Measurements from ENCODE around the gene TMEM132D.
"Not testable (repeated sequence)": the region's sequence is repeated elsewhere in the genome, so short reads cannot be mapped to it uniquely, and the experiment has no call there.

Gene TMEM132D
- 0 reads per million in 4 experiments for total RNA-seq

DNA sequence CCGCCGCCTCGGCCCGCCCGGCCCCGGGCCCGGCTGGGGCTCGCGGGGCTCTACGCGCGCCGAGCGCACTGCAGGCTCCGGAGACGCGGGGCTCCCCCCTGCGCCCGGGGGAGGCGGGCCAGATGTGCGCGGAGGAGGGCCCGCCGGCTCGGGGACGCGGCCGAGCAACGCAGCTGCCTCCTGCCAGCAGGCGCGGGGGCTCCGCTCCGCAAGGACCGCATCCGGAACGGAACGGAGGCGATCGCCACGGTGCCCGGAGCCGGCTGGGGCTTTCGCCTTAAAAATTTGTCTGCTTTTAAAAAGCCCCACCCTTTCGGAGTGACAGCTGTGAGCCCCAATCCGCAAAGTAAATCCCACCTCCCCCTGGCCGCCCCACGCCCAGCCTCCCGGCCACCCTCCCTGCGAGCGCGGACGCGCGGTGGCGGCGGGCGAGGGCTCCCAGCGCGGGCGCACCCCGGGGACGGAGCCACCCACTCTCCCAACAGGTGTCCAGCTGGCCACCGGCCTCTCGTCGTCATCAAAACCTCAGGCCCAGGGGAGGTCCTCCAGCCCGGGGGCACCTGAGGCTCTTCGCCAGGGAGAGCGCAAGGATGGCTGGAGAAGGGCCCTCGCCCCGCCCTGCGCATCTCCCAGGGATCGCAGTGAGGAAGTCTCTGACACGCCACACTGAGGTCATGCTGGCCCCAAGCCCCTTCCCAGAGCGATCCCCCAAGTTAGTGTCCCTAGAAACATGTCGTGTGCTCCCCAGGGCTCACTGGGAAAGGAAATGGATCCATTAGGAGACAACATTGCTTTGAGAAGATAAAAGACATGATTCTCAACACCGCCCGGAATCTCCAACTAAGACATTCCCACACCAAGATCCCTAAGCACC, at the start of gene TMEM132D:
TSS of gene TMEM132D (minus strand) at position 70 of the 874 bp plus-strand sequence.
- no peak for DNase-seq

- DNase-seq: no peak
These were observed 45.8 kb upstream of the TMEM132D start for GRCh38 chr12:129949651-129950050.

GRCh38 chr12:129941618-129942017, 37.8 kb upstream of the TMEM132D start:
- DNase-seq: no peak

GRCh38 chr12:129938089-129938488, 34.3 kb upstream of the TMEM132D start:
- DNase-seq: no peak

- no peak for DNase-seq
These were observed 33.6 kb upstream of the TMEM132D start for GRCh38 chr12:129937426-129937825.

GRCh38 chr12:129928643-129929042, 24.8 kb upstream of the TMEM132D start:
- no peak for DNase-seq

- DNase-seq: no peak
These were observed 23.6 kb upstream of the TMEM132D start for GRCh38 chr12:129927316-129927900.

GRCh38 chr12:129911428-129912049, 7.7 kb upstream of the TMEM132D start:
- no peak for DNase-seq

- DNase-seq: no peak
These were observed 5.5 kb upstream of the TMEM132D start for GRCh38 chr12:129909051-129910020.

DNA sequence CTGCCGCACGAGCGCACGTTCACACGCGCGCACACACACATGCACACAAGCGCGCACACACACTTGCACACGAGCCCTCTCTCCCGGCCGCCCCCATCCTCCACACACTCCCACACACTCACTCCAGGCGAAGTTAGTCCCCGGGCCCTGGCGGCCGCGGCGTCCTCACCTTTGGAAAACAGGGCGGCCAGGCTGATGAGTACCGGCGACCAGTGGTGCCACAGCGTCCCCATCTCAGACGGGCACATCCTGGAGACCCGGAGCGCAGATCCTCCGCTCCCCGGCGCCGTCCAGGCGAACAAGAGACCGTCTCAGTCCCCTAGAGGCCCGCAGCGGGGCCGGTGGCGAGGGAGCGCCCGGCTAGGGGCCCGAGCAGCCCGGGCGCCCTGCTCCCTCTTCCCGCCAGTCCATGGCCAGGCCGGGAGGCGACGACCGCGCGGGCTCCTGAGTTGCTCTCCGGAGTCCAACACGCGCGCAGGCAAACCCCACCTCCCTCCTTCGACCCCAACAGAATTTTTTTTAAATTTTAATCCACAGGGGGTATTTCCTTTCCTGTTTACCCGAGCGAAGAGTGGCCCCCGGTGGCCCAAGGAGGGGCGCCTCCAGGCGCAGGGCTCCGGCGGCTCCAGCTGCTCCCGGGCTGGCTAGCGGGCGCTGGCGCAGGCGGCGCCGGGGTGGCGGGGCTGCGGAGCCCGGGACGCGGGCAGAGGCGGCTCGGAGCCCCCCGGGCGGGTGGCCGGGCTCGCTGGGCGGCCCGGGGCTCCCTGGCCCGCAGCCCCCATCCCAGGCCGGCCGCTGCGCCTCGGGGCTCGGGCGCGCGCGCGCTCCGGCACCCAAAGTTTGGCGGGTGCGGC, 506 bp downstream of the TMEM132D start:
- no peak for DNase-seq

- no peak for DNase-seq
These were observed 1.3 kb downstream of the TMEM132D start for GRCh38 chr12:129902371-129903091.

GRCh38 chr12:129901254-129901653, 2.6 kb downstream of the TMEM132D start:
- no peak for DNase-seq

DNA sequence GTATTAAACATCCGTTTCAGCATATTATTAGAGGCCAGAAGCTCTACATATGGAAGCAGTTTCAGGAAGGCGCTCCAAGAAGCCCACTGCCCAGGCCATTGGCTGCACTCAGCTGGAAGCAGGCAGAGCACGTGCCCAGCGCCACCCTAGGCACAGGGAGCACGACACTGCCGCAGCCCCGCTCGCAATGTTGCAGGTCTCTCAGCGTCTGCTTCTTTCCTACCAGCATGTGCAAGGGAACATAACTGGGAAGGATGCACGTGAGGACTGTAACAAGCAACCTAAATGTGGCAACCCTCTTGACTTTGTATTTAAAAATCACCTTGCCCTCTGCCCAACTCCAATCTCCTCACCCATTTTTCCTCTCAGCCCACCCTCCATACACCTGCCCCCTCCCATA, 3.5 kb downstream of the TMEM132D start:
- no peak for DNase-seq

- not testable (repeated sequence) for DNase-seq
These were observed 4.8 kb downstream of the TMEM132D start for GRCh38 chr12:129899045-129899444.

- no peak for DNase-seq
These were observed 10.1 kb downstream of the TMEM132D start for GRCh38 chr12:129893691-129894090.

DNA sequence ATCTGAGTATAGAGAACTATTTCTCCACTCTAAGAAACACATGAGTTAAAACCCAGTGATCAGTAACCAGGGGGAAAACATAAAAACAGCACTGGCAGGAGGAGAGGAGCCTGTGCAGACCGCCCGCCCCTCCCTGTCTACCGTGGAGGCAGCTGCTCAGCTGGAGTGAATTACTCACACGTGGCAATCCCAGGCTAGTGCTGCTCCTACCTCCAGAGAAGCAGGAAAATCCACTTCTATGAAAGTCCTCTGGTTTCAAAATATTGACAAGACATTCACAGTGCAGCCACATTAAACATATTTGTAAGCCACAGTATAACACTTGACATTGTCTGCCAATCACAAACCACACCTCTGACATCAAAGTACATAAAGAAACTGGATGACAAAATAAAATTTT, 16.7 kb downstream of the TMEM132D start:
- DNase-seq: no peak

GRCh38 chr12:129886541-129886940, 17.3 kb downstream of the TMEM132D start:
- DNase-seq: no peak

DNA sequence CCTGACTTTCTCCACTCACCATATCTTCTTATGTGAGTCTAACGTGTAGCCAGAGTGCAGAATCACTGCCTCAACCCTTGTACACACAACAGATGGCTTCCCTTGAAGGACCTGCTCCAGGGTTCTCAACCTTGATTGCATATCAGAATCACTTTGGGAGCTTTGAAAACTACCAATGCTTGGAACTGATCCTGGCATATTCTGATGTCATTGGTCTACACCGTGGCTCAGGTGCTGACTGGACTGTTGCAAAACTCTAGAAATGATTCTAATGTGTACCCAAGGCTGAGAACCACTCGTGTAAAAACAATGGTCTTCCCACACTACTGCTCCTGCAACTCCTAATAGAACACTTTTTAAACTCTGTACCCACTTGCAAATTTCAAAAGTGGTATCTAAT, 18.5 kb downstream of the TMEM132D start:
- DNase-seq: no peak

- DNase-seq: no peak
These were observed 26.4 kb downstream of the TMEM132D start for GRCh38 chr12:129877411-129877810.

- DNase-seq: no peak
These were observed 30.0 kb downstream of the TMEM132D start for GRCh38 chr12:129873833-129874208.
